ENCODE measurements around the gene SLC29A3. TPM values are rescaled to one million over a fixed set of nuclear protein-coding genes. Genes with fewer than 3 reads are reported as not detected.

The SLC29A3 gene
- total and polyA plus RNA-seq, 2 donors from 2014 or later, result 5.3 to 5.7 TPM

DNA sequence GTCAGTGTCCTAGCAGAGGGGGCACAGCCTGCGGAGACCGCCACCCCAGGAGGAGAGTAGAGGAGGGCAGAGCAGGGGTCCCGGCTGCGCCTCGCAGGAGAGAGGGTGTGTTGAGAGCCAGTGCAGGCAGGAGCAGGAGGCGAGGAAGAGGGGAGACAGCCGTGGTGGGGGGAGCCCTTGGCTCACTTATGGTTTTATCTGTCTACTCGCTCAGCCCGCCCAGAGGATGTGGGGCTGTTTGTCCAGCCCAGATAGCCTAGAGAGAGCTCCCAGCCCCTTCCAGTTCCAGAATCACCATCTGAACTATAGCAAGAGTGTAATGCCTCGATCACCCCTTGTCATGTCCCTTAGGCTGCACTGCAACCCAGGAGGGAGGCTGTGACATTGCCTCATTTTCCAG lies 26.6 kb downstream of the SLC29A3 start:
- DNase-seq (no peak), FAIRE-seq (no peak)
- H3K4me3 ChIP-seq (ENCODE audit: low read length in 3 of 3), result no peak overlapping the region
- no peaks in the 10 kb centered on the region for H3K9me3 ChIP-seq (ENCODE audit: control insufficient read depth in 2 of 3, insufficient read depth in 1 of 3, low read length in 3 of 3)
- no peaks in the 10 kb centered on the region for H3K36me3 ChIP-seq (ENCODE audit: control insufficient read depth in 2 of 3, insufficient read depth in 3 of 3, low read length in 3 of 3)
- TF ChIP-seq, protein P1, sequence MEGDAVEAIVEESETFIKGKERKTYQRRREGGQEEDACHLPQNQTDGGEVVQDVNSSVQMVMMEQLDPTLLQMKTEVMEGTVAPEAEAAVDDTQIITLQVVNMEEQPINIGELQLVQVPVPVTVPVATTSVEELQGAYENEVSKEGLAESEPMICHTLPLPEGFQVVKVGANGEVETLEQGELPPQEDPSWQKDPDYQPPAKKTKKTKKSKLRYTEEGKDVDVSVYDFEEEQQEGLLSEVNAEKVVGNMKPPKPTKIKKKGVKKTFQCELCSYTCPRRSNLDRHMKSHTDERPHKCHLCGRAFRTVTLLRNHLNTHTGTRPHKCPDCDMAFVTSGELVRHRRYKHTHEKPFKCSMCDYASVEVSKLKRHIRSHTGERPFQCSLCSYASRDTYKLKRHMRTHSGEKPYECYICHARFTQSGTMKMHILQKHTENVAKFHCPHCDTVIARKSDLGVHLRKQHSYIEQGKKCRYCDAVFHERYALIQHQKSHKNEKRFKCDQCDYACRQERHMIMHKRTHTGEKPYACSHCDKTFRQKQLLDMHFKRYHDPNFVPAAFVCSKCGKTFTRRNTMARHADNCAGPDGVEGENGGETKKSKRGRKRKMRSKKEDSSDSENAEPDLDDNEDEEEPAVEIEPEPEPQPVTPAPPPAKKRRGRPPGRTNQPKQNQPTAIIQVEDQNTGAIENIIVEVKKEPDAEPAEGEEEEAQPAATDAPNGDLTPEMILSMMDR (IDR thresholded peaks at IDR 0.05; ENCODE audit: borderline replicate concordance, extremely low read depth, insufficient read depth), result no peak
- H3K4me1 ChIP-seq (ENCODE audit: control insufficient read depth in 2 of 3, insufficient read depth in 2 of 3, low read depth in 1 of 3, low read length in 3 of 3), result no peaks in the 10 kb centered on the region
- H3K27me3 ChIP-seq (ENCODE audit: control insufficient read depth, insufficient read depth, low read length), result no peaks in the 10 kb centered on the region
- intact Hi-C loops (cut with DNase I), result no loop called here
- H3K27ac ChIP-seq (ENCODE audit: low read depth in 2 of 2, low read length in 2 of 2), result no peak overlapping the region
- no peak overlapping the region for H3K9ac ChIP-seq (ENCODE audit: low read length in 3 of 3)

DNA sequence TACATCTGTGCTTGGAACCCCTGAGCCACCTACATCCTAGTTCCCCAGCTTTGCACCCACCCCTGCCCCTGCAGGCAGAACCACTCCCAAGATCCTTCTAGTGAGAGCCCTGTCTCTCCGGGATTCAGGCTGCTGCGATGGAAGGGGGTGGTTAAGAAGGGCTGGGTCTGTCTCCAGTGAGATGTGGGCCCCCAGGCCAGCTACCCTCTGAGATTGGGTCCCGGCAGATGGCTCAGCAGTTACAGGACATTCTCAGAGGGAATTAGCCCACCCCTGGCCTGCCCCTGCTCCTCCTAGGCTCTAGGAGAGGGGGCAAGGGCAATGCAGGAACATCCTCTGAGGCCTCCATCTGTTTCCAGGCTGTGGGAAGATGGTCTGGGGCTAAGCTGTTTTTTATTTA lies 27.7 kb downstream of the SLC29A3 start:
- Histone ChIP-seq H3K4me3 (ENCODE audit: low read length in 3 of 3) (no peak overlapping the region), H3K27me3 (ENCODE audit: control insufficient read depth, insufficient read depth, low read length) (no peaks in the 10 kb centered on the region), H3K27ac (ENCODE audit: low read depth in 2 of 2, low read length in 2 of 2) (no peak overlapping the region), H3K9ac (ENCODE audit: low read length in 3 of 3) (no peak overlapping the region), H3K9me3 (ENCODE audit: control insufficient read depth in 2 of 3, insufficient read depth in 1 of 3, low read length in 3 of 3) (no peaks in the 10 kb centered on the region), H3K4me1 (ENCODE audit: control insufficient read depth in 2 of 3, insufficient read depth in 2 of 3, low read depth in 1 of 3, low read length in 3 of 3) (no peaks in the 10 kb centered on the region), H3K36me3 (ENCODE audit: control insufficient read depth in 2 of 3, insufficient read depth in 3 of 3, low read length in 3 of 3) (no peaks in the 10 kb centered on the region)
- TF ChIP-seq, protein P1 (IDR thresholded peaks at IDR 0.05; ENCODE audit: borderline replicate concordance, extremely low read depth, insufficient read depth), result no peak
- intact Hi-C loops (cut with DNase I), result no loop called here
- FAIRE-seq (no peak), DNase-seq (no peak)

DNA sequence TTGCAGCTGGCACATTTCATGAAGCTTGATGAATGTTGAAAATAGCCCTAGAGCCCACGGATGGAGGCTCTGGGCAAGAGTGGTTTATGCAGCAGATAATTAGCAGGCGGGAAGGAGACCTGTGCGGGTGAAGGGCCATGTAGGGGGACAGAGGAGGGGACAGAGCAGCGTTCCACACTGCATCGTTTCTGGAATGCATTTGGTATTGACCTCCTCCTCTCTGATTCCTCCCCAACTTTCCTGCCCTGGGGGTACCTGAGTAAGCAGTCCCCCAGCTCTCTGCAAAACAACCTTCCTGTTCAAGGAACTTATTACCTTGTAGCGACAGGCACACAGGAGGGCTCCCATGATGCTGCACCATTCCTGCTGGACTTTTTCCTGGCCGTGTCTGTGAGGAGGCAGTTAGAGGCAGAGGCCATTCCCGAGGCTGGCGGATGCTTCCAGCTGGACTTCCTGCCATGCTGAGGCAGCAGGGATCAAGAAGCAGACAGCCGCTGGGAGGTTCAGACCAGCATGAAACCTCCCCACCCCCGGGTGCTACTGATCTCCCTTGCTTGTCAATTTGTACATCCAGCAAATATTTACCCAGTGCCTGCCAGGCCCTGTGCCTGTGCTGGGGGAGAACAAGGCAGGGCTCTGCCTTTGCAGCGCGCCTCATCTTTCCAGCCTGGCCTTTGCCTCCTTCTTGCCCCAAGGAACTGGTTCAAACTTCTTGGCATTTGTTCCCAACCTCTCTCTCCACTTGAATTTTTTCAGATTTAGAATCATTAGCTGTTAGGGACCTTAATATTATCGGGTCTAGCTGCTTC lies 28.7 kb downstream of the SLC29A3 start:
- TF ChIP-seq, protein P1 (IDR thresholded peaks at IDR 0.05; ENCODE audit: borderline replicate concordance, extremely low read depth, insufficient read depth), result no peak
- FAIRE-seq, result no peak
- intact Hi-C loops (cut with DNase I), result no loop called here
- H3K36me3 ChIP-seq (ENCODE audit: control insufficient read depth in 2 of 3, insufficient read depth in 3 of 3, low read length in 3 of 3), result no peaks in the 10 kb centered on the region
- no peak for DNase-seq
- no peak overlapping the region for H3K27ac ChIP-seq (ENCODE audit: low read depth in 2 of 2, low read length in 2 of 2)
- no peaks in the 10 kb centered on the region for H3K9me3 ChIP-seq (ENCODE audit: control insufficient read depth in 2 of 3, insufficient read depth in 1 of 3, low read length in 3 of 3)
- no peak overlapping the region for H3K4me3 ChIP-seq (ENCODE audit: low read length in 3 of 3)
- H3K9ac ChIP-seq (ENCODE audit: low read length in 3 of 3), result no peak overlapping the region
- no peaks in the 10 kb centered on the region for H3K27me3 ChIP-seq (ENCODE audit: control insufficient read depth, insufficient read depth, low read length)
- no peaks in the 10 kb centered on the region for H3K4me1 ChIP-seq (ENCODE audit: control insufficient read depth in 2 of 3, insufficient read depth in 2 of 3, low read depth in 1 of 3, low read length in 3 of 3)
